IMR-90 (cell line): ENCODE measurements around the gene A3GALT2. TPM values are rescaled to one million over a fixed set of nuclear protein-coding genes. Genes with fewer than 3 reads are reported as not detected.

Source experiments
- ATAC-seq: fragments of 200-7000 bp; cut with Tn5 transposase; 2 replicates; pipeline ENCODE4 v1.9.1; 2020; ENCODE audit warnings: low read depth, mild to moderate bottlenecking, moderate library complexity
- BruUV-seq: library from RNA; stranded (reverse); fragments of 400-500 nt; replicated peaks from 2 replicates; lab custom pipeline; 2021; lab: Mats Ljungman, UMichigan
- CTCF ChIA-PET: fragments of 300-600 bp; formaldehyde crosslinking; extraction: SDS; loops from one replicate; lab custom pipeline; 2021; ENCODE audit warnings: antibody characterized with exemption; lab: Yijun Ruan, JAX
- POLR2A ChIA-PET: fragments of 300-600 bp; sonication (Branson Sonifier 250); formaldehyde crosslinking; loops from one replicate; lab custom pipeline; 2022; ENCODE audit warnings: antibody characterized with exemption; ENCODE audit not compliant: unreplicated experiment; lab: Charles Lee
- DNase-seq: peaks from one replicate; pipeline ENCODE4 v3.0.0; 2013
- H2AFZ ChIP-seq: replicated peaks from 2 replicates; pipeline ENCODE3; 2013; ENCODE audit warnings: low read length, mild to moderate bottlenecking; ENCODE audit not compliant: poor library complexity
- H2AK5ac ChIP-seq: 2 replicates; pipeline ENCODE4 v1.6.1; 2013; ENCODE audit warnings: low read depth, low read length, inconsistent platforms
- H2AK9ac ChIP-seq: replicated peaks from 2 replicates; pipeline ENCODE3; 2013; ENCODE audit warnings: mild to moderate bottlenecking, low read depth, low read length, moderate library complexity; ENCODE audit not compliant: poor library complexity
- H2BK120ac ChIP-seq: 2 replicates; pipeline ENCODE4 v1.6.1; 2013; ENCODE audit warnings: low read depth, low read length, inconsistent platforms
- H2BK15ac ChIP-seq: 3 replicates; pipeline ENCODE4 v1.6.1; 2013; ENCODE audit warnings: low read depth, low read length, inconsistent platforms
- H2BK20ac ChIP-seq: 2 replicates; pipeline ENCODE4 v1.6.1; 2013; ENCODE audit warnings: low read depth, mild to moderate bottlenecking, inconsistent platforms, low read length, moderate library complexity
- H2BK5ac ChIP-seq: 2 replicates; pipeline ENCODE4 v1.6.1; 2013; ENCODE audit warnings: mild to moderate bottlenecking, low read depth, low read length, inconsistent platforms; ENCODE audit not compliant: poor library complexity, severe bottlenecking
- H3K14ac ChIP-seq: replicated peaks from 2 replicates; pipeline ENCODE4 v1.6.1; 2013; ENCODE audit warnings: low read depth, low read length, inconsistent platforms
- H3K18ac ChIP-seq: 2 replicates; pipeline ENCODE4 v1.6.1; 2013; ENCODE audit warnings: low read depth, low read length, control low read depth
- H3K23ac ChIP-seq: 2 replicates; pipeline ENCODE4 v1.6.1; 2013; ENCODE audit warnings: low read depth, low read length, inconsistent platforms
- H3K27ac ChIP-seq: 2 replicates; pipeline ENCODE4 v1.5.1; 2013; ENCODE audit warnings: mild to moderate bottlenecking, control low read depth, low read length; ENCODE audit not compliant: insufficient read depth
- H3K27me3 ChIP-seq: 2 replicates; pipeline ENCODE4 v1.6.1; 2013; ENCODE audit warnings: low read length; ENCODE audit not compliant: control insufficient read depth, insufficient read depth
- H3K36me3 ChIP-seq: 2 replicates; pipeline ENCODE4 v1.6.1; 2013; ENCODE audit warnings: low read length, mixed read lengths; ENCODE audit not compliant: control insufficient read depth, insufficient read depth
- H3K4ac ChIP-seq: 2 replicates; pipeline ENCODE4 v1.6.1; 2013; ENCODE audit warnings: low read depth, low read length, inconsistent platforms
- H3K4me1 ChIP-seq: 2 replicates; pipeline ENCODE4 v1.6.1; 2013; ENCODE audit warnings: low read length, mixed read lengths; ENCODE audit not compliant: control insufficient read depth, insufficient read depth
- H3K4me2 ChIP-seq: 2 replicates; pipeline ENCODE4 v1.6.1; 2013; ENCODE audit warnings: low read depth, mild to moderate bottlenecking, control low read depth, low read length, moderate library complexity
- H3K4me3 ChIP-seq: 2 replicates; pipeline ENCODE4 v1.5.1; 2013; ENCODE audit warnings: low read depth, mild to moderate bottlenecking, control low read depth, low read length, moderate library complexity; ENCODE audit not compliant: insufficient read depth
- H3K56ac ChIP-seq: 2 replicates; pipeline ENCODE4 v1.6.1; 2013; ENCODE audit warnings: low read length, inconsistent platforms; ENCODE audit not compliant: insufficient read depth; ENCODE audit errors: extremely low read depth
- H3K79me1 ChIP-seq, 2 experiments: 2 replicates each; pipeline ENCODE4 v1.6.1; 2013; ENCODE audit warnings: low read length in 2 of 2, inconsistent platforms in 1 of 2, low read depth in 1 of 2
- H3K9ac ChIP-seq: 2 replicates; pipeline ENCODE4 v1.6.1; 2013; ENCODE audit warnings: low read depth, low read length, control low read depth
- H3K9me1 ChIP-seq: 2 replicates; pipeline ENCODE4 v1.6.1; 2013; ENCODE audit warnings: low read length, inconsistent platforms; ENCODE audit not compliant: insufficient read depth
- H3K9me3 ChIP-seq: 2 replicates; pipeline ENCODE4 v1.6.1; 2013; ENCODE audit warnings: low read length; ENCODE audit not compliant: control insufficient read depth, insufficient read depth
- H4K20me1 ChIP-seq: 2 replicates; pipeline ENCODE4 v1.6.1; 2013; ENCODE audit warnings: low read length, inconsistent platforms; ENCODE audit not compliant: insufficient read depth
- H4K5ac ChIP-seq: 2 replicates; pipeline ENCODE4 v1.6.1; 2013; ENCODE audit warnings: mild to moderate bottlenecking, low read depth, low read length, control low read depth
- H4K8ac ChIP-seq, 2 experiments: 2 replicates each; pipeline ENCODE4 v1.6.1; 2013; ENCODE audit warnings: low read depth in 2 of 2, low read length in 2 of 2, control low read depth in 1 of 2, inconsistent platforms in 1 of 2
- H4K91ac ChIP-seq: 2 replicates; pipeline ENCODE4 v1.6.1; 2013; ENCODE audit warnings: low read depth, low read length, inconsistent platforms; ENCODE audit not compliant: insufficient read depth
- BHLHE40 ChIP-seq: fragments of 150-350 bp; IDR thresholded peaks from 2 replicates; pipeline ENCODE4 v1.6.1; 2016; ENCODE audit warnings: mild to moderate bottlenecking, low read depth, low read length
- CEBPB ChIP-seq: IDR thresholded peaks from 2 replicates; pipeline ENCODE4 v1.6.1; 2012; ENCODE audit warnings: low read depth, low read length, improper control_type of control experiment
- FOS ChIP-seq: fragments of 150-350 bp; IDR thresholded peaks from 2 replicates; pipeline ENCODE4 v1.6.1; 2016; ENCODE audit warnings: low read depth, low read length
- MXI1 ChIP-seq: IDR thresholded peaks from 2 replicates; pipeline ENCODE4 v1.6.1; 2012; ENCODE audit warnings: low read depth, mild to moderate bottlenecking, low read length, moderate library complexity, borderline replicate concordance
- NFE2L2 ChIP-seq: fragments of 150-350 bp; IDR thresholded peaks from 2 replicates; pipeline ENCODE4 v1.6.1; 2016; ENCODE audit warnings: low read depth, mild to moderate bottlenecking, low read length
- POLR2A ChIP-seq: IDR thresholded peaks from 2 replicates; pipeline ENCODE4 v1.6.1; 2012; ENCODE audit warnings: mild to moderate bottlenecking, low read depth, low read length
- RAD21 ChIP-seq: IDR thresholded peaks from 2 replicates; pipeline ENCODE4 v1.6.1; 2012; ENCODE audit warnings: low read length, improper control_type of control experiment
- RCOR1 ChIP-seq: IDR thresholded peaks from 2 replicates; pipeline ENCODE4 v1.6.1; 2012; ENCODE audit warnings: mild to moderate bottlenecking, low read length, improper control_type of control experiment; ENCODE audit not compliant: insufficient replicate concordance
- RFX5 ChIP-seq: IDR thresholded peaks from 2 replicates; pipeline ENCODE4 v1.8.0; 2012; ENCODE audit warnings: low read depth, mild to moderate bottlenecking, low read length, moderate library complexity
- SMC3 ChIP-seq: fragments of 150-350 bp; IDR thresholded peaks from 2 replicates; pipeline ENCODE4 v1.6.1; 2016; ENCODE audit warnings: low read depth, mild to moderate bottlenecking, antibody characterized with exemption, low read length, moderate library complexity
- WGBS, 2 experiments: methylation state at CpG; one replicate each; pipeline versions ENCODE4 v1.1.5 to v1.1.7; 2013; ENCODE audit warnings: missing lambda C conversion rate in 2 of 2; ENCODE audit not compliant: insufficient read length in 1 of 2; ENCODE audit errors: extremely low coverage in 2 of 2; 5-methylcytosine and 5-hydroxymethylcytosine counted together
- dilution Hi-C: fragments of 300-500 bp; cut with HindIII; formaldehyde crosslinking; loops from one replicate; pipeline ENCODE4 v1.14.3; 2018; ENCODE audit warnings: low sequenced_read_pairs; ENCODE audit not compliant: unreplicated experiment
- in situ Hi-C: fragments of 300-500 bp; cut with MboI; formaldehyde crosslinking; loops from 3 replicates; pipeline ENCODE4 v1.14.3; 2019; ENCODE audit warnings: low sequenced_read_pairs, inconsistent platforms, mixed read lengths
- intact Hi-C: fragments of 100-400 bp; cut with micrococcal nuclease; formaldehyde crosslinking; loops from 2 replicates; pipeline ENCODE4 v1.10.0; 2022
- polyA plus RNA-seq, 3 experiments: library from polyadenylated mRNA; depleted of rRNA; stranded (reverse); fragments of >200 nt; gene quantifications; 2 replicates each; pipeline ENCODE4 v1.2.3, GENCODE V29; 2012; ENCODE audit warnings: low replicate concordance in 1 of 3
- total RNA-seq: library from RNA; depleted of rRNA; stranded (reverse); fragments of >200 nt; gene quantifications from 2 replicates; pipeline ENCODE4 v1.2.3, GENCODE V29; 2012
- TF ChIP-seq, protein P1 (sequence below): fragments of 150-350 bp; IDR thresholded peaks from 2 replicates; pipeline ENCODE4 v1.6.1; 2017; ENCODE audit warnings: mild to moderate bottlenecking, antibody characterized with exemption, low read length, low read depth
- TF ChIP-seq, protein P2 (sequence below): conservative IDR thresholded peaks from 2 replicates; pipeline ENCODE4 v1.5.1; 2012; ENCODE audit warnings: mild to moderate bottlenecking, low read depth, low read length, improper control_type of control experiment

The A3GALT2 gene
- total and polyA plus RNA-seq, 2 of the 4 experiments (the other 2 are of a cell fraction), result not detected

DNA sequence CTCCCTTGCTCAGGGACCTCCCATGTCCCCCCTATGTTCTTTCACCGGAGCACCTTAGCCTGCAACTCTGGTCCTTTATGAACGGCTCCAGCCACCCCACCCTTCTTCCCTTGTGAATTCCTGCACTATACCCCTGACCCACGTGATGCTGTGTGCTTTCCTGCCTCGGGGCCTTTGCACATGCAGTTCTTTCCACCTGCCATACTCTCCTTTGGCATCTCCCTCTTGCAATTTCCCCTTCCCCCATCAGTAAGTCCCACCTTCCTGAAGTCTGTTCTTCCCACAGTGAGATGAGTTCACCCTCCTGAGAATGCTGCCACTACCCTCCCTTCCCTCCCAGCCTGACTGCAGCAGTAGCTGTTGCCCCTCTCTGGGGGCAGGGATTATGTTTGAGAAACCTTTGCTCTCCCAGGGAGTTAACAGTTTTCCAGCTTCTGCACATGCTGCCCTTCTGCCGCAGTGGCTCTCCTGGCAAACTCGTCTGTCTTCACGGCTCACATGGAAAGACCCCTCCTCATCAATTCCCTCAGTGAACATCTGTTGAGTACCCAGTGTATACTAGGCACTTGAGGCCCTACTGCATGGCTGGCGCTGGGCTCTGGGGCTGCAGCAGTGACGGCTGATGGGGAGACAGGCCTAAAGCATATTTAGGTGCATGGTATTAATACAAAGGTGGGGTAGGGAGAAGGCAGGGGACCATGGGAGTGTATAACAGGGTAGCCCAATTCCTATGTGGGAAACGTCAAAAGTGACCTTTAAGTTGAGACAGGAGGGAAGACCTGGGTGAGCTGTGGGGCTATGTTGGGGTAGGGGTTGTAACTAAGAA lies 54.9 kb downstream of the A3GALT2 start:
- H4K5ac ChIP-seq, result no peak overlapping the region
- H3K4me3 ChIP-seq, result no peak overlapping the region
- no peak overlapping the region for H4K91ac ChIP-seq
- H3K9me1 ChIP-seq, result peaks cover 29% of the 10 kb centered on the region
- in situ Hi-C loops (no loop called here), dilution Hi-C loops (no loop called here), intact Hi-C loops (no loop called here)
- H4K8ac ChIP-seq, result no peak overlapping the region
- no peak overlapping the region for H3K14ac ChIP-seq
- H3K4me1 ChIP-seq, result peaks cover 2% of the 10 kb centered on the region; the same call in 1 of the 2 replicates
- no peak overlapping the region for H2BK5ac ChIP-seq
- H3K4ac ChIP-seq, result no peak overlapping the region
- peaks cover 19% of the 10 kb centered on the region for H3K36me3 ChIP-seq
- H2AK5ac ChIP-seq, result no peak overlapping the region; the same call in 1 of the 2 replicates
- H2BK15ac ChIP-seq, result 0 out of 3 replicates have a peak overlapping the region, but pooled peaks have one; percentile 13
- 92% methylated on average over 4 of the region's 10 CpGs; no CpG with 5 or more reads in 1 of the 2 experiments for WGBS, 2 experiments
- ChIA-PET CTCF (no interaction called here), POLR2A (no interaction called here)
- TF ChIP-seq RCOR1 (no peak), CEBPB (no peak), MXI1 (no peak), NFE2L2 (no peak), FOS (no peak), RFX5 (no peak), RAD21 (no peak), SMC3 (no peak), BHLHE40 (no peak), POLR2A (no peak)
- TF ChIP-seq, protein P1, sequence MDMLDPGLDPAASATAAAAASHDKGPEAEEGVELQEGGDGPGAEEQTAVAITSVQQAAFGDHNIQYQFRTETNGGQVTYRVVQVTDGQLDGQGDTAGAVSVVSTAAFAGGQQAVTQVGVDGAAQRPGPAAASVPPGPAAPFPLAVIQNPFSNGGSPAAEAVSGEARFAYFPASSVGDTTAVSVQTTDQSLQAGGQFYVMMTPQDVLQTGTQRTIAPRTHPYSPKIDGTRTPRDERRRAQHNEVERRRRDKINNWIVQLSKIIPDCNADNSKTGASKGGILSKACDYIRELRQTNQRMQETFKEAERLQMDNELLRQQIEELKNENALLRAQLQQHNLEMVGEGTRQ, result no peak
- TF ChIP-seq, protein P2, sequence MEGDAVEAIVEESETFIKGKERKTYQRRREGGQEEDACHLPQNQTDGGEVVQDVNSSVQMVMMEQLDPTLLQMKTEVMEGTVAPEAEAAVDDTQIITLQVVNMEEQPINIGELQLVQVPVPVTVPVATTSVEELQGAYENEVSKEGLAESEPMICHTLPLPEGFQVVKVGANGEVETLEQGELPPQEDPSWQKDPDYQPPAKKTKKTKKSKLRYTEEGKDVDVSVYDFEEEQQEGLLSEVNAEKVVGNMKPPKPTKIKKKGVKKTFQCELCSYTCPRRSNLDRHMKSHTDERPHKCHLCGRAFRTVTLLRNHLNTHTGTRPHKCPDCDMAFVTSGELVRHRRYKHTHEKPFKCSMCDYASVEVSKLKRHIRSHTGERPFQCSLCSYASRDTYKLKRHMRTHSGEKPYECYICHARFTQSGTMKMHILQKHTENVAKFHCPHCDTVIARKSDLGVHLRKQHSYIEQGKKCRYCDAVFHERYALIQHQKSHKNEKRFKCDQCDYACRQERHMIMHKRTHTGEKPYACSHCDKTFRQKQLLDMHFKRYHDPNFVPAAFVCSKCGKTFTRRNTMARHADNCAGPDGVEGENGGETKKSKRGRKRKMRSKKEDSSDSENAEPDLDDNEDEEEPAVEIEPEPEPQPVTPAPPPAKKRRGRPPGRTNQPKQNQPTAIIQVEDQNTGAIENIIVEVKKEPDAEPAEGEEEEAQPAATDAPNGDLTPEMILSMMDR, result no peak
- H2BK120ac ChIP-seq, result no peak overlapping the region
- H2AK9ac ChIP-seq, result no peak overlapping the region
- no peak overlapping the region for H2AFZ ChIP-seq
- DNase-seq (no peak), ATAC-seq (no peak)
- H3K23ac ChIP-seq, result no peak overlapping the region
- BruUV-seq, result no TSS peak
- H3K79me1 ChIP-seq, result peaks cover 39 to 84% of the 10 kb centered on the region in 2 experiments
- no peak overlapping the region for H3K56ac ChIP-seq
- H3K27me3 ChIP-seq, result no peaks in the 10 kb centered on the region
- no peak overlapping the region for H3K27ac ChIP-seq
- no peak overlapping the region for H3K18ac ChIP-seq
- no peak overlapping the region for H2BK20ac ChIP-seq
- no peaks in the 10 kb centered on the region for H3K9me3 ChIP-seq
- H3K4me2 ChIP-seq, result no peak overlapping the region
- H3K9ac ChIP-seq, result no peak overlapping the region
- H4K20me1 ChIP-seq, result peaks cover 53% of the 10 kb centered on the region
